Right ventricle myocardium inferior (tissue), 1 donor: ENCODE results near the gene CNFN. TPM values are rescaled to one million over a fixed set of nuclear protein-coding genes. Genes with fewer than 3 reads are reported as not detected.

ENCODE experiments used
- ATAC-seq: fragments of 200-7000 bp; cut with Tn5 transposase; one replicate; pipeline ENCODE4 v1.9.1; 2020; ENCODE audit warnings: mild to moderate bottlenecking, moderate library complexity
- DNase-seq: peaks from one replicate; pipeline ENCODE4 v3.0.0; 2021; ENCODE audit errors: missing footprints
- intact Hi-C: fragments of 100-400 bp; cut with DNase I; formaldehyde crosslinking; loops from one replicate; pipeline ENCODE4 v1.11.0; 2022
- long read RNA-seq: library from polyadenylated mRNA; unstranded; transcript quantifications from one replicate; pipeline ENCODE4 v2.0.0, GENCODE V29; 2021
- total RNA-seq: library from RNA; stranded (reverse); fragmentation: NEBNext Ultra II Directional; extraction: Animal tissue kit (Norgen Biotek cat#: 25700); gene quantifications from one replicate; pipeline ENCODE4 v1.2.1, GENCODE V29; 2021
- donor health status: DM: no; HTN: yes; CAD: no; lungs with severe emphysema.

Gene CNFN
- total RNA-seq, result 0.87 TPM
- long read RNA-seq, result 0 reads

GRCh38 chr19:42389899-42390298, at the start of gene CNFN:
Gene CNFN (minus strand): TSS chr19:42390297. CDS start chr19:42389037, 1,260 bp downstream.
- ATAC-seq (no peak), DNase-seq (no peak)
- intact Hi-C loops, result loop anchor here (10.0 kb wide), 1 partner anchor 145 kb away; the partner anchor contains the start of gene GSK3A

- ATAC-seq (no peak), DNase-seq (no peak)
- intact Hi-C loops, result no loop called here
Observed at GRCh38 chr19:42436006-42436405, 45.9 kb upstream of the CNFN start.

- intact Hi-C loops, result no loop called here
- no peak for DNase-seq
- no peak for ATAC-seq
Observed at GRCh38 chr19:42435316-42435715, 45.2 kb upstream of the CNFN start.

- intact Hi-C loops, result loop anchor here (5.0 kb wide), 2 partner anchors 36 to 191 kb away; partner anchors contain the start of gene GSK3A
- peak; percentile 88 for ATAC-seq
Observed at GRCh38 chr19:42433503-42434260, 43.6 kb upstream of the CNFN start.

GRCh38 chr19:42431486-42431885, 41.4 kb upstream of the CNFN start:
- DNase-seq (no peak), ATAC-seq (no peak)
- intact Hi-C loops, result loop anchor here (5.0 kb wide), 2 partner anchors 34 to 189 kb away; partner anchors contain the start of gene GSK3A

More at GRCh38 chr19:42433503-42434260, 43.6 kb upstream of the CNFN start:
- peak; percentile 91 for DNase-seq

- DNase-seq (no peak), ATAC-seq (no peak)
- intact Hi-C loops, result no loop called here
Observed at GRCh38 chr19:42428676-42429075, 38.6 kb upstream of the CNFN start.

- ATAC-seq (no peak), DNase-seq (no peak)
- intact Hi-C loops, result no loop called here
Observed at GRCh38 chr19:42427313-42427712, 37.2 kb upstream of the CNFN start, which contains the start of gene LIPE. Gene LIPE (minus strand): TSS chr19:42427388. CDS start chr19:42427149, 239 bp downstream.

- ATAC-seq, result no peak
- intact Hi-C loops, result no loop called here
- no peak for DNase-seq
Observed at GRCh38 chr19:42426643-42427042, 36.5 kb upstream of the CNFN start.

- DNase-seq, result no peak
- intact Hi-C loops, result loop anchor here (5.0 kb wide), 1 partner anchor 172 kb away; no protein-coding TSS in a partner anchor
- no peak for ATAC-seq
Observed at GRCh38 chr19:42424712-42425131, 34.6 kb upstream of the CNFN start.

GRCh38 chr19:42424345-42424707, 34.2 kb upstream of the CNFN start:
- ATAC-seq (no peak), DNase-seq (no peak)
- intact Hi-C loops, result loop anchor here (5.0 kb wide), 1 partner anchor 172 kb away; no protein-coding TSS in a partner anchor

GRCh38 chr19:42423462-42424344, 33.6 kb upstream of the CNFN start:
- intact Hi-C loops, result loop anchor here (5.0 kb wide), 1 partner anchor 171 kb away; no protein-coding TSS in a partner anchor
- DNase-seq, result peak; percentile 92
- ATAC-seq, result peak; percentile 91

- intact Hi-C loops, result loop anchor here (5.0 kb wide), 1 partner anchor 171 kb away; no protein-coding TSS in a partner anchor
- ATAC-seq (peak; percentile 12), DNase-seq (peak; percentile 76)
Observed at GRCh38 chr19:42422901-42423461, 32.9 kb upstream of the CNFN start.

GRCh38 chr19:42422092-42422900, 32.2 kb upstream of the CNFN start:
- ATAC-seq, result peak; percentile 61
- no peak for DNase-seq
- intact Hi-C loops, result loop anchor here (5.0 kb wide), 1 partner anchor 170 kb away; no protein-coding TSS in a partner anchor

GRCh38 chr19:42421591-42422031, 31.5 kb upstream of the CNFN start:
- DNase-seq (no peak), ATAC-seq (peak; percentile 14)
- intact Hi-C loops, result loop anchor here (5.0 kb wide), 1 partner anchor 169 kb away; no protein-coding TSS in a partner anchor

- no peak for ATAC-seq
- no peak for DNase-seq
- intact Hi-C loops, result loop anchor here (5.0 kb wide), 1 partner anchor 169 kb away; no protein-coding TSS in a partner anchor
Observed at GRCh38 chr19:42421101-42421500, 31.0 kb upstream of the CNFN start.

- intact Hi-C loops, result loop anchor here (5.0 kb wide), 1 partner anchor 168 kb away; no protein-coding TSS in a partner anchor
- DNase-seq, result no peak
Observed at GRCh38 chr19:42420055-42420544, 30.0 kb upstream of the CNFN start.

GRCh38 chr19:42419309-42419708, 29.2 kb upstream of the CNFN start:
- intact Hi-C loops, result no loop called here
- DNase-seq (no peak), ATAC-seq (peak; percentile 33)

More at GRCh38 chr19:42420055-42420544, 30.0 kb upstream of the CNFN start:
- ATAC-seq, result no peak
